ENCODE results near the gene GRIK4.

DNA sequence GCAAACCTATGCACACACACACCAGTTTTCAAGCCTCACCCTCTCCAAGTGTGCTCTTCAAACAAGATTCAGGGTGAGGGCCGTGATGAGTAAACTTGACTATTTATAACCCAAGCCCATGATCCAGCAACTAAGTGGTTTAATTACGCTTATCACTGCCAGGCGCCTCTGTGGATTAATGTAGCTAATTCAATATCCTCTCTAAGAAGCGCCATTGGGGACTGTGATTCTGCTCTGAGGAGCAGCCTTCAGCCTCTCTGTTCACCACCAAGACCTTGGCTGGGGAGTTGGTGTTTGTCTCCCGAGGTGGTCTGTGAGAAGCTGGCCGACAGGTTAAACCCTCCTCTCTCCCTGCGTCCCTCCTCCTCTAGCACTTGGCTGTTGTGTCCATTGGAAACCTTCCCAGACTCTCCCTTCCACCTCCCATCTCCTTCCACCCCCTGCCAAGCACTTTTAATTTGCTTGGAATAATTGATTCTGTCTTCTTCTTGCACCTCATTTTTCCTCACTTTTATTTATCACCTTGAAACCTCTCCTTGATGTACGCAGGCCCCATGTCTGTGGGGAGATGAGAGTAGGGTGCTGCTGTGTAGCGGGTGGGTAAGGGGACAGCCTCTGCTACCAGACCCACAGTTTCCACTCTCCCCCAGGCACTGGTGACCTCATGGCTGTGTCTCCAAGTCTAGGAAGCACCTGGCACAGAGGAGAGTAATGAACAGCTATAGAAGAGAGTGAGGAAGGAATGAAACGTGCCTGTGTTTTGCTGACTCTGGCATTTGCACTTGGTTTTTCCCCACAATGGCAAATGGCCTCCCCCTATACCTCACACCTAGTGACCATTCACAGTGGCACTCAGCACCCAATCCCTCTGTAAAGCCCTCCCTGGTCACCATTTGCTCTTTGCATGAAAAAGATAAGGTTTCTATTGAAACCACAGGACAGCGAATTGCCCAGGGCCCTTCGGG is 236.6 kb downstream of the GRIK4 start:
- TF ChIP-seq, protein P1, sequence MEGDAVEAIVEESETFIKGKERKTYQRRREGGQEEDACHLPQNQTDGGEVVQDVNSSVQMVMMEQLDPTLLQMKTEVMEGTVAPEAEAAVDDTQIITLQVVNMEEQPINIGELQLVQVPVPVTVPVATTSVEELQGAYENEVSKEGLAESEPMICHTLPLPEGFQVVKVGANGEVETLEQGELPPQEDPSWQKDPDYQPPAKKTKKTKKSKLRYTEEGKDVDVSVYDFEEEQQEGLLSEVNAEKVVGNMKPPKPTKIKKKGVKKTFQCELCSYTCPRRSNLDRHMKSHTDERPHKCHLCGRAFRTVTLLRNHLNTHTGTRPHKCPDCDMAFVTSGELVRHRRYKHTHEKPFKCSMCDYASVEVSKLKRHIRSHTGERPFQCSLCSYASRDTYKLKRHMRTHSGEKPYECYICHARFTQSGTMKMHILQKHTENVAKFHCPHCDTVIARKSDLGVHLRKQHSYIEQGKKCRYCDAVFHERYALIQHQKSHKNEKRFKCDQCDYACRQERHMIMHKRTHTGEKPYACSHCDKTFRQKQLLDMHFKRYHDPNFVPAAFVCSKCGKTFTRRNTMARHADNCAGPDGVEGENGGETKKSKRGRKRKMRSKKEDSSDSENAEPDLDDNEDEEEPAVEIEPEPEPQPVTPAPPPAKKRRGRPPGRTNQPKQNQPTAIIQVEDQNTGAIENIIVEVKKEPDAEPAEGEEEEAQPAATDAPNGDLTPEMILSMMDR (IDR thresholded peaks at IDR 0.05; ENCODE audit: low read depth, low read length, missing input control), result no peak
- TF ChIP-seq, protein P2, sequence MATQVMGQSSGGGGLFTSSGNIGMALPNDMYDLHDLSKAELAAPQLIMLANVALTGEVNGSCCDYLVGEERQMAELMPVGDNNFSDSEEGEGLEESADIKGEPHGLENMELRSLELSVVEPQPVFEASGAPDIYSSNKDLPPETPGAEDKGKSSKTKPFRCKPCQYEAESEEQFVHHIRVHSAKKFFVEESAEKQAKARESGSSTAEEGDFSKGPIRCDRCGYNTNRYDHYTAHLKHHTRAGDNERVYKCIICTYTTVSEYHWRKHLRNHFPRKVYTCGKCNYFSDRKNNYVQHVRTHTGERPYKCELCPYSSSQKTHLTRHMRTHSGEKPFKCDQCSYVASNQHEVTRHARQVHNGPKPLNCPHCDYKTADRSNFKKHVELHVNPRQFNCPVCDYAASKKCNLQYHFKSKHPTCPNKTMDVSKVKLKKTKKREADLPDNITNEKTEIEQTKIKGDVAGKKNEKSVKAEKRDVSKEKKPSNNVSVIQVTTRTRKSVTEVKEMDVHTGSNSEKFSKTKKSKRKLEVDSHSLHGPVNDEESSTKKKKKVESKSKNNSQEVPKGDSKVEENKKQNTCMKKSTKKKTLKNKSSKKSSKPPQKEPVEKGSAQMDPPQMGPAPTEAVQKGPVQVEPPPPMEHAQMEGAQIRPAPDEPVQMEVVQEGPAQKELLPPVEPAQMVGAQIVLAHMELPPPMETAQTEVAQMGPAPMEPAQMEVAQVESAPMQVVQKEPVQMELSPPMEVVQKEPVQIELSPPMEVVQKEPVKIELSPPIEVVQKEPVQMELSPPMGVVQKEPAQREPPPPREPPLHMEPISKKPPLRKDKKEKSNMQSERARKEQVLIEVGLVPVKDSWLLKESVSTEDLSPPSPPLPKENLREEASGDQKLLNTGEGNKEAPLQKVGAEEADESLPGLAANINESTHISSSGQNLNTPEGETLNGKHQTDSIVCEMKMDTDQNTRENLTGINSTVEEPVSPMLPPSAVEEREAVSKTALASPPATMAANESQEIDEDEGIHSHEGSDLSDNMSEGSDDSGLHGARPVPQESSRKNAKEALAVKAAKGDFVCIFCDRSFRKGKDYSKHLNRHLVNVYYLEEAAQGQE (IDR thresholded peaks at IDR 0.05), result no peak
- TF ChIP-seq YY1 (IDR thresholded peaks at IDR 0.05), result no peak
- TF ChIP-seq, protein P3, sequence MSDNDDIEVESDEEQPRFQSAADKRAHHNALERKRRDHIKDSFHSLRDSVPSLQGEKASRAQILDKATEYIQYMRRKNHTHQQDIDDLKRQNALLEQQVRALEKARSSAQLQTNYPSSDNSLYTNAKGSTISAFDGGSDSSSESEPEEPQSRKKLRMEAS (IDR thresholded peaks at IDR 0.05), result no peak
- TF ChIP-seq HNF4G (IDR thresholded peaks at IDR 0.05), result no peak
- no peak for TF ChIP-seq RAD21 (IDR thresholded peaks at IDR 0.05)
- no peak for TF ChIP-seq SP1 (IDR thresholded peaks at IDR 0.05)
- TF ChIP-seq GABPA (IDR thresholded peaks at IDR 0.05 in 1 of 2, conservative IDR thresholded peaks at IDR 0.05 in 1 of 2), result no peak
- TF ChIP-seq NR2F2 (IDR thresholded peaks at IDR 0.05), result no peak
- no peak for TF ChIP-seq HNF4A (conservative IDR thresholded peaks at IDR 0.05)
- no peak for TF ChIP-seq EGR1 (IDR thresholded peaks at IDR 0.05; ENCODE audit: low read depth in 2 of 2)
- TF ChIP-seq, protein P4, sequence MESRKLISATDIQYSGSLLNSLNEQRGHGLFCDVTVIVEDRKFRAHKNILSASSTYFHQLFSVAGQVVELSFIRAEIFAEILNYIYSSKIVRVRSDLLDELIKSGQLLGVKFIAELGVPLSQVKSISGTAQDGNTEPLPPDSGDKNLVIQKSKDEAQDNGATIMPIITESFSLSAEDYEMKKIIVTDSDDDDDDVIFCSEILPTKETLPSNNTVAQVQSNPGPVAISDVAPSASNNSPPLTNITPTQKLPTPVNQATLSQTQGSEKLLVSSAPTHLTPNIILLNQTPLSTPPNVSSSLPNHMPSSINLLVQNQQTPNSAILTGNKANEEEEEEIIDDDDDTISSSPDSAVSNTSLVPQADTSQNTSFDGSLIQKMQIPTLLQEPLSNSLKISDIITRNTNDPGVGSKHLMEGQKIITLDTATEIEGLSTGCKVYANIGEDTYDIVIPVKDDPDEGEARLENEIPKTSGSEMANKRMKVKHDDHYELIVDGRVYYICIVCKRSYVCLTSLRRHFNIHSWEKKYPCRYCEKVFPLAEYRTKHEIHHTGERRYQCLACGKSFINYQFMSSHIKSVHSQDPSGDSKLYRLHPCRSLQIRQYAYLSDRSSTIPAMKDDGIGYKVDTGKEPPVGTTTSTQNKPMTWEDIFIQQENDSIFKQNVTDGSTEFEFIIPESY (IDR thresholded peaks at IDR 0.05), result no peak
- TF ChIP-seq TAF1 (conservative IDR thresholded peaks at IDR 0.05), result no peak
- TF ChIP-seq, protein P5, sequence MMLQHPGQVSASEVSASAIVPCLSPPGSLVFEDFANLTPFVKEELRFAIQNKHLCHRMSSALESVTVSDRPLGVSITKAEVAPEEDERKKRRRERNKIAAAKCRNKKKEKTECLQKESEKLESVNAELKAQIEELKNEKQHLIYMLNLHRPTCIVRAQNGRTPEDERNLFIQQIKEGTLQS (IDR thresholded peaks at IDR 0.05), result no peak

Data from liver (tissue), 3 donors.